ENCODE measurements around the gene TMEM178A.

Gene TMEM178A

DNA sequence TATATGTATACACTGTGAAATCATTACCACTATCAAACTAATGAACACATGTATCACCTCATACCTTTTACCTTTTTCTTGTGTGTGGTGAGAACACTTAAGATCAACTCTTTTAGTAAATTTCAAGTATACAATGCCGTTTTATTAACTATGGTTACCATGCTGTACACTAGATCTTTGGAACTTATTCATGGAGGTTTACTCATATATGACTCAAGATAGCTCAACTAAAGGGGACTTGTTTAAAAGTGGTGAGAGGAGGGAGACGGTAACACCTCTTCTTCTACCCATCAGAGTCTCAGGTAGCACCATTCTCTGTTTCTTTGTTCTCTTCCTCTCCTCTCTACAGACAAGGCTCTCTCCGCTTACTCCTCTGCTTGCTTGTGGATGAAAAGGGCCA lies 36.1 kb upstream of the TMEM178A start:
- H3K9ac ChIP-seq (ENCODE audit: low read depth in 1 of 2, low read length in 2 of 2), result no peak overlapping the region
- no peaks in the 10 kb centered on the region for H3K27me3 ChIP-seq (ENCODE audit: control insufficient read depth in 1 of 2, insufficient read depth in 2 of 2, low read length in 2 of 2)
- H3K27ac ChIP-seq (ENCODE audit: low read depth, low read length), result no peak overlapping the region
- H3K9me3 ChIP-seq (ENCODE audit: control insufficient read depth in 1 of 2, low read length in 2 of 2), result no peaks in the 10 kb centered on the region
- no peak overlapping the region for H3K4me3 ChIP-seq (ENCODE audit: low read depth in 1 of 2, low read length in 2 of 2)
- H3K36me3 ChIP-seq (ENCODE audit: control insufficient read depth in 1 of 2, insufficient read depth in 2 of 2, low read length in 2 of 2), result no peaks in the 10 kb centered on the region
- H3K4me1 ChIP-seq (ENCODE audit: control insufficient read depth in 1 of 2, insufficient read depth in 2 of 2, low read length in 2 of 2), result no peaks in the 10 kb centered on the region

DNA sequence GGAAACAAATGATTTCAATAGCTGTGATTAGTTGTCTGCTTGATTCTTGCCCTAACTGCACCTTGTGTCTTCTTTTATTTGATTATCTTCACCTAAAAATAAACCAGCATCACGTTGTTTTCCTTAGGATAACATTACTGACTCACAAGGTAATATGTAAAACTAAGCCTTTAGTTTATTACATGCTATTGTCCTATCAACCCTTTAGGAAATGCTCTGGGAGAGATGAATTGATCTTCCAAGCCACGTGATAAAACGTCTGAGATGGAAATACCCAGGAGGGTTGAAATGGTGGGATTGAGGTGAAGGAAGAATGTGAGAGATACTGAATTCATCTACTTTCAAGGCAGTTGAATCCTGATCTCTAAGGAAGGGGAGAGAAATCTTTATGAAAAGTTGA lies 34.5 kb upstream of the TMEM178A start:
- H3K27me3 ChIP-seq (ENCODE audit: control insufficient read depth in 1 of 2, insufficient read depth in 2 of 2, low read length in 2 of 2), result no peaks in the 10 kb centered on the region
- H3K4me3 ChIP-seq (ENCODE audit: low read depth in 1 of 2, low read length in 2 of 2), result no peak overlapping the region
- H3K4me1 ChIP-seq (ENCODE audit: control insufficient read depth in 1 of 2, insufficient read depth in 2 of 2, low read length in 2 of 2), result no peaks in the 10 kb centered on the region
- no peak overlapping the region for H3K27ac ChIP-seq (ENCODE audit: low read depth, low read length)
- no peaks in the 10 kb centered on the region for H3K36me3 ChIP-seq (ENCODE audit: control insufficient read depth in 1 of 2, insufficient read depth in 2 of 2, low read length in 2 of 2)
- no peaks in the 10 kb centered on the region for H3K9me3 ChIP-seq (ENCODE audit: control insufficient read depth in 1 of 2, low read length in 2 of 2)
- no peak overlapping the region for H3K9ac ChIP-seq (ENCODE audit: low read depth in 1 of 2, low read length in 2 of 2)

DNA sequence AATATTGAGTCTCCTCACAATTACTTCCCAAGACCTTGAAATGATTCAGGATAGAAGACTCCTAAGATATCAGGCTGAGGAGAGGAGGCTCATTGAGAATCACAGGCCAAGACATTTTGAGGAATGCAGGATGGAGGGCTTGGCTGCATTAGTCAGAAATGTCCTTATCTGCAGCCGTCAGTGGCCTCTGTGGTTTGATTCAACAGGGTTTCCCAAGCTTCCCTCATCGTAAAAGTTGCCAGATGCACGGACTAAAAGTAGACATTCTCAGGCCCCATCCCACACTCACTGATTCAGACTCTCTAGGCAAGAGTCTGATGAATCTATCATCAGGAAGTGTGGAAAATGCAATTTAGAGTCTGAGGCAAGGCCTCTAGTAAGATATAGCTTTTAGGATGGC lies 34.0 kb upstream of the TMEM178A start:
- no peaks in the 10 kb centered on the region for H3K36me3 ChIP-seq (ENCODE audit: control insufficient read depth in 1 of 2, insufficient read depth in 2 of 2, low read length in 2 of 2)
- no peak overlapping the region for H3K9ac ChIP-seq (ENCODE audit: low read depth in 1 of 2, low read length in 2 of 2)
- no peaks in the 10 kb centered on the region for H3K27me3 ChIP-seq (ENCODE audit: control insufficient read depth in 1 of 2, insufficient read depth in 2 of 2, low read length in 2 of 2)
- H3K27ac ChIP-seq (ENCODE audit: low read depth, low read length), result no peak overlapping the region
- H3K9me3 ChIP-seq (ENCODE audit: control insufficient read depth in 1 of 2, low read length in 2 of 2), result no peaks in the 10 kb centered on the region
- H3K4me3 ChIP-seq (ENCODE audit: low read depth in 1 of 2, low read length in 2 of 2), result no peak overlapping the region
- H3K4me1 ChIP-seq (ENCODE audit: control insufficient read depth in 1 of 2, insufficient read depth in 2 of 2, low read length in 2 of 2), result no peaks in the 10 kb centered on the region

DNA sequence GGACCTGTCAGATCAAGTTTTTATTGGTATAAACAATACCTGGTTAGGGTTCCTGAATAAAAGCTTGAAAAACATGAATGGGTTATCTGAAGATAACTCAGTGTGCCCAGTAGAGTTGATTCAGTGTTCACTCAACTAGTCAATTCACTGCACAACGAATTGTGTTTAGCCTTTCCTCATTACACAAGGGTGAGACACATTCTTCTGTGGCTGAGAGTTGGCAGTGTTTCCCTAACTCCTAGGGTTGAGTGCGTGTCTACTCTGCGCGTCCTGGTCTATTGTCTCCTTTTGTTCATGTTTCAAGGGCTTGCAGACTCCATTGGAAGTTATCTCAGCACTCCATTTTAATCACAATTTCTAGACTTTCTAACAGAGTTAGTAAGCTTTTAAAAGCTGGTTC lies 32.8 kb upstream of the TMEM178A start:
- H3K9me3 ChIP-seq (ENCODE audit: control insufficient read depth in 1 of 2, low read length in 2 of 2), result no peaks in the 10 kb centered on the region
- H3K27me3 ChIP-seq (ENCODE audit: control insufficient read depth in 1 of 2, insufficient read depth in 2 of 2, low read length in 2 of 2), result no peaks in the 10 kb centered on the region
- H3K27ac ChIP-seq (ENCODE audit: low read depth, low read length), result no peak overlapping the region
- no peaks in the 10 kb centered on the region for H3K36me3 ChIP-seq (ENCODE audit: control insufficient read depth in 1 of 2, insufficient read depth in 2 of 2, low read length in 2 of 2)
- no peak overlapping the region for H3K4me3 ChIP-seq (ENCODE audit: low read depth in 1 of 2, low read length in 2 of 2)
- no peaks in the 10 kb centered on the region for H3K4me1 ChIP-seq (ENCODE audit: control insufficient read depth in 1 of 2, insufficient read depth in 2 of 2, low read length in 2 of 2)
- no peak overlapping the region for H3K9ac ChIP-seq (ENCODE audit: low read depth in 1 of 2, low read length in 2 of 2)

DNA sequence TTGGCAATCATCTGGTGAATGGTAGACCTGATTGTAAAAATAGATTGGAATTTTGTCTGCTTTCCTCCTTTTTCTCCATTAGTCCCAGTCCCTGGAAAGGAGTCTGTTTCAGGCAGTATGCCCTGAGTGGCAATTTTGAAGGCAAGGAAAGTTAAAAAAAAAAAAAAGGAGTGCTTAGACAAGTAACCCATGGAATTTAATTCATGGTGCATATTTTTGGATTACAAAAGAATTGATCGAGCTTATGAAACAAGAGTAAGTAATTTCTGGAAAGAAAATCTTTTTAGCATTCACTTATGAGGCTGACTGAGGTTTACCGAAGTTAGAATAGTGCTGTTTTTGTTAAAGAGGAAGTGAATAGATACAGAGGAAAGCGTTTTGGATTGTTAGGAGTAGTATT lies 29.4 kb upstream of the TMEM178A start:
- Histone ChIP-seq H3K9ac (ENCODE audit: low read depth in 1 of 2, low read length in 2 of 2) (no peak overlapping the region), H3K27me3 (ENCODE audit: control insufficient read depth in 1 of 2, insufficient read depth in 2 of 2, low read length in 2 of 2) (no peaks in the 10 kb centered on the region), H3K4me1 (ENCODE audit: control insufficient read depth in 1 of 2, insufficient read depth in 2 of 2, low read length in 2 of 2) (no peaks in the 10 kb centered on the region), H3K4me3 (ENCODE audit: low read depth in 1 of 2, low read length in 2 of 2) (no peak overlapping the region), H3K9me3 (ENCODE audit: control insufficient read depth in 1 of 2, low read length in 2 of 2) (no peaks in the 10 kb centered on the region), H3K27ac (ENCODE audit: low read depth, low read length) (no peak overlapping the region), H3K36me3 (ENCODE audit: control insufficient read depth in 1 of 2, insufficient read depth in 2 of 2, low read length in 2 of 2) (no peaks in the 10 kb centered on the region)

DNA sequence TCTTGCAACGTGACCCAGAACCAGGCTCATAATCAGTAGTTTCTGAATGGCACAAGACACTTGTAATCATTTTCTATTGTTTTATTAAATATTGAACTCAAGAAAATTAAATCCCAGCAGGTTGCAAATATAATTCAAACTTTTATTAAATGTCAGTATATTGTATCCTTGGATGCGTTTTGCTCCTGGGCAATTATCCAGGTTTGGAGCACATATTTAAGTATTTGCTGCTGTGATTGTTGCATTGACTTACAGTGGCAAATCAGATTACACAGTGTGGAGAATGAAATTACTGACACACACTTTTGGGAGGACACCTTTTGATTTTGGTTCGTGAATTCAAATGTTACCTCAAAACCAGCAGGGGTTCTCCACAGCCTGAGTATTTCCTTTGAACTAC lies 27.1 kb upstream of the TMEM178A start:
- Histone ChIP-seq H3K4me1 (ENCODE audit: control insufficient read depth in 1 of 2, insufficient read depth in 2 of 2, low read length in 2 of 2) (no peaks in the 10 kb centered on the region), H3K4me3 (ENCODE audit: low read depth in 1 of 2, low read length in 2 of 2) (no peak overlapping the region), H3K27me3 (ENCODE audit: control insufficient read depth in 1 of 2, insufficient read depth in 2 of 2, low read length in 2 of 2) (no peaks in the 10 kb centered on the region)

DNA sequence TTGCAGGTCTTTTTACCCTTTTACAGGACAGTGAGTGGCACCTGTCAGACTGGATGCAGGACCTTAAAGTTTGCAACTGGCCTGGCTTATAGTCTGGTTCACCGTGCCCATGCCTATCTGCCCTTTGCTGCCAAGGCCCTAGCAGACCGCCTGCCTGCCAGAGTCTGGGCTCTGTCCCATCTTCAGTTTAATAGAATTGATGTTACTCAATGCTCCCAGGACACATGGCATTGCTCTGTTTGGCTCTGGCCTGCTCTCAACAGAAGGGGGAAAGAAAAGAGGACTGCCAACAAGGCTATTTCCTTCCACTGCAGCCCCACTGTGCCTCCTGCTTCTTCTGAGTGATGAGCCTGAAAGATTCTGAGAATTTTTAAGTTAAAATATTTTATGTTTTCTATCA lies 25.6 kb upstream of the TMEM178A start:
- no peak overlapping the region for H3K27ac ChIP-seq (ENCODE audit: low read depth, low read length)

More for the DNA sequence above, 27.1 kb upstream of the TMEM178A start:
- no peak overlapping the region for H3K9ac ChIP-seq (ENCODE audit: low read depth in 1 of 2, low read length in 2 of 2)
- H3K27ac ChIP-seq (ENCODE audit: low read depth, low read length), result no peak overlapping the region
- no peaks in the 10 kb centered on the region for H3K36me3 ChIP-seq (ENCODE audit: control insufficient read depth in 1 of 2, insufficient read depth in 2 of 2, low read length in 2 of 2)
- H3K9me3 ChIP-seq (ENCODE audit: control insufficient read depth in 1 of 2, low read length in 2 of 2), result no peaks in the 10 kb centered on the region

DNA sequence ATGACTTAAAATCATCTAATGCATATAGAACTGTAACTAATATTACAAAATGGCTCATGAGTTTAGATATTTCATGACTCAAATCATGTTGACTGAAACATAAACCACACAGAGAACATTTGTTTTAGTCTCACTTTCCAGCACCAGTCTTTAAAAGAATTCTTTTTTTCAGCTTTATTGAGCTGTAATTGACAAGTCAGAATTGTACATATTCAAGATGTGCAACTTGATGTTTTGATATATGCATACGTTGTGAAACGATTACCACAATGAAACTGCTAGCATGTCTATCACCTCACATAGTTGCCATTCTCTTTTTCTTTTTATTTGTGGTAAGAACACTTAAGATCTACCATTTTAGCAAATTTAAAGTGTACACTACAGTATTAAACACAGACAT lies 25.0 kb upstream of the TMEM178A start:
- no peak overlapping the region for H3K9ac ChIP-seq (ENCODE audit: low read depth in 1 of 2, low read length in 2 of 2)
- no peak overlapping the region for H3K4me3 ChIP-seq (ENCODE audit: low read depth in 1 of 2, low read length in 2 of 2)
- no peaks in the 10 kb centered on the region for H3K4me1 ChIP-seq (ENCODE audit: control insufficient read depth in 1 of 2, insufficient read depth in 2 of 2, low read length in 2 of 2)
- H3K27ac ChIP-seq (ENCODE audit: low read depth, low read length), result no peak overlapping the region
- H3K9me3 ChIP-seq (ENCODE audit: control insufficient read depth in 1 of 2, low read length in 2 of 2), result no peaks in the 10 kb centered on the region
- H3K27me3 ChIP-seq (ENCODE audit: control insufficient read depth in 1 of 2, insufficient read depth in 2 of 2, low read length in 2 of 2), result no peaks in the 10 kb centered on the region
- H3K36me3 ChIP-seq (ENCODE audit: control insufficient read depth in 1 of 2, insufficient read depth in 2 of 2, low read length in 2 of 2), result no peaks in the 10 kb centered on the region

More for the DNA sequence above, 25.6 kb upstream of the TMEM178A start:
- no peaks in the 10 kb centered on the region for H3K4me1 ChIP-seq (ENCODE audit: control insufficient read depth in 1 of 2, insufficient read depth in 2 of 2, low read length in 2 of 2)
- H3K4me3 ChIP-seq (ENCODE audit: low read depth in 1 of 2, low read length in 2 of 2), result no peak overlapping the region
- no peaks in the 10 kb centered on the region for H3K27me3 ChIP-seq (ENCODE audit: control insufficient read depth in 1 of 2, insufficient read depth in 2 of 2, low read length in 2 of 2)
- H3K9ac ChIP-seq (ENCODE audit: low read depth in 1 of 2, low read length in 2 of 2), result no peak overlapping the region
- no peaks in the 10 kb centered on the region for H3K9me3 ChIP-seq (ENCODE audit: control insufficient read depth in 1 of 2, low read length in 2 of 2)
- H3K36me3 ChIP-seq (ENCODE audit: control insufficient read depth in 1 of 2, insufficient read depth in 2 of 2, low read length in 2 of 2), result no peaks in the 10 kb centered on the region

DNA sequence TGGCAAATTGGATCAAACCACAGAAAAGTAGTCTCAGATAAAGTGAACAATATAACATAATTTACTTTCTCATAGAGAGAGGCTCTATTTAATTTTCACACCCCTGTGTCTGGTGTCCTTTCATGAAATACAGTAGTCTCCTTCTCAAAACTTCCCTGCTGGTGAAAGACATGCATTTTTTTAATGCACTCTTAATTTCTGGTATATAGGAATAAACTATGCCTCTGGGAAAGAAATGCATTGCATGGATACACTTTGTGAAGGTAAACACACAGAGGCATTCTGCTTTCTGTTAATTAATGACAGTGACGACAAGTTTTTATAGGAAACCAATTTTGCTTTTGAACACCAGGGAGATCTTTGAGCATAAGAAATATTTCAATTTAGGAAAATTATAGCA lies 24.1 kb upstream of the TMEM178A start:
- Histone ChIP-seq H3K36me3 (ENCODE audit: control insufficient read depth in 1 of 2, insufficient read depth in 2 of 2, low read length in 2 of 2) (no peaks in the 10 kb centered on the region), H3K27me3 (ENCODE audit: control insufficient read depth in 1 of 2, insufficient read depth in 2 of 2, low read length in 2 of 2) (no peaks in the 10 kb centered on the region), H3K27ac (ENCODE audit: low read depth, low read length) (no peak overlapping the region), H3K9ac (ENCODE audit: low read depth in 1 of 2, low read length in 2 of 2) (no peak overlapping the region), H3K4me1 (ENCODE audit: control insufficient read depth in 1 of 2, insufficient read depth in 2 of 2, low read length in 2 of 2) (no peaks in the 10 kb centered on the region), H3K4me3 (ENCODE audit: low read depth in 1 of 2, low read length in 2 of 2) (no peak overlapping the region), H3K9me3 (ENCODE audit: control insufficient read depth in 1 of 2, low read length in 2 of 2) (no peaks in the 10 kb centered on the region)

DNA sequence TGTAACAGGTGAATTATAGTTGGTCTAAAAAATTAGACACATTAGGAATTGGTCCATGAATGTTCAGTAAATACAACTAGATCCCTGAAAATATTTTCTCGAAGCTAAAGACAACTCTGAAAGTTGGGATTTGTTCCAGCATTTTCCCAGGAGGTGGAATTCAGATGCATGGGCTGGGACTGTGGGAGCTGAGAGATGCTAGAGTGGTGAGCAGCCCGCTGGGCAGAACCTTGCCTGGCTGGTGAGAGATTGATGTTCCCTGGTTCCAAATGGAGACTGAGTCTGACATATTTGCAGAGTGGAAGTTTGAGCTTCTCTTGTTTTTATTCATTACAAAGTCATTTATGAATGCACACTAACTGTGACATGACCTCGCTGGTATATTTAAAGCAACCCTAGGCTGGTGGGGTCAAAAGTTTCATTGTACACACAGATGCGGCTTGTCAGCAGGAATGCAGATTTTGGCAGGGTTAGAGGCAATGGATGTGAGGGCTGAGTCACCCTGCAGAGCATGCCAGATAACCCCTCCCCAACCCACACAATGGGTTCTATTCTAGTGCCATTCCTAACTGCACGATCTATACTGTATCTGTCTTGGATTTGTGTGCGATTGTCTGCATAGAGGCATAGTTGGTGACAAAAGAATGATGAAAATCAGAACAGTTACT lies 23.5 kb upstream of the TMEM178A start:
- Histone ChIP-seq H3K9ac (ENCODE audit: low read depth in 1 of 2, low read length in 2 of 2) (no peak overlapping the region), H3K27ac (ENCODE audit: low read depth, low read length) (no peak overlapping the region), H3K4me3 (ENCODE audit: low read depth in 1 of 2, low read length in 2 of 2) (no peak overlapping the region), H3K27me3 (ENCODE audit: control insufficient read depth in 1 of 2, insufficient read depth in 2 of 2, low read length in 2 of 2) (no peaks in the 10 kb centered on the region), H3K9me3 (ENCODE audit: control insufficient read depth in 1 of 2, low read length in 2 of 2) (no peaks in the 10 kb centered on the region), H3K4me1 (ENCODE audit: control insufficient read depth in 1 of 2, insufficient read depth in 2 of 2, low read length in 2 of 2) (no peaks in the 10 kb centered on the region), H3K36me3 (ENCODE audit: control insufficient read depth in 1 of 2, insufficient read depth in 2 of 2, low read length in 2 of 2) (no peaks in the 10 kb centered on the region)

DNA sequence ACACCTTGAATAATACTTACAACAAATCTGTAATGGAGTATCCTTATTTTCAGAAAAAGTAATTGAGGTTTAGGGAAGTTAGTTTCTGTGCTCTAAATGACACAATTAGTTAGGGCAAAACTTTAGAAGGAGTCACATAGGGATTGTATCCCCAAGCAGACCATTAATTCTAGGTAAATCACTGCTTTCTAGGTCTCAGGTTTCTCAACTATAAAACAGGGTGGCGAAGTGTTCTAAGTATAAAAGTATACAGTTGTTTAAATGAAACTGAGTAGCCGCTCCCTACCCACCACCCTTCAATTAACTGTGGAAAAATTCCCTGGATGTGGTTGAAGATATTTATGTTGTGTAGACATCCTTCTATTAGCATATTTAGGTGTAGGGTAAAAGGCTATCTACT lies 19.9 kb upstream of the TMEM178A start:
- Histone ChIP-seq H3K9me3 (ENCODE audit: control insufficient read depth in 1 of 2, low read length in 2 of 2) (no peaks in the 10 kb centered on the region), H3K4me1 (ENCODE audit: control insufficient read depth in 1 of 2, insufficient read depth in 2 of 2, low read length in 2 of 2) (no peaks in the 10 kb centered on the region), H3K36me3 (ENCODE audit: control insufficient read depth in 1 of 2, insufficient read depth in 2 of 2, low read length in 2 of 2) (no peaks in the 10 kb centered on the region), H3K27me3 (ENCODE audit: control insufficient read depth in 1 of 2, insufficient read depth in 2 of 2, low read length in 2 of 2) (no peaks in the 10 kb centered on the region), H3K9ac (ENCODE audit: low read depth in 1 of 2, low read length in 2 of 2) (no peak overlapping the region), H3K27ac (ENCODE audit: low read depth, low read length) (no peak overlapping the region), H3K4me3 (ENCODE audit: low read depth in 1 of 2, low read length in 2 of 2) (no peak overlapping the region)

Measured in duodenal mucosa (tissue), 2 donors.